ENCODE data around the gene CEP68.

CEP68 gene

GRCh38 chr2:65057391-65058052 lies 1.3 kb downstream of the CEP68 start:
- WGBS (ENCODE audit: insufficient coverage, insufficient read length), result no CpG with 5 or more reads among the region's 6 CpGs
- Histone ChIP-seq H3K4me1 (ENCODE audit: control insufficient read depth, insufficient read depth, low read length) (no peaks in the 10 kb centered on the region), H3K27ac (ENCODE audit: low read length) (no peak overlapping the region)

GRCh38 chr2:65059071-65059470 lies 2.9 kb downstream of the CEP68 start:
- WGBS (ENCODE audit: insufficient coverage, insufficient read length), result no CpG with 5 or more reads among the region's 1 CpG
- no peak for DNase-seq (ENCODE audit: low read depth, low spot score)
- no peaks in the 10 kb centered on the region for H3K9me3 ChIP-seq (ENCODE audit: control insufficient read depth, insufficient read depth, low read length)
- no peaks in the 10 kb centered on the region for H3K27me3 ChIP-seq (ENCODE audit: control insufficient read depth, insufficient read depth, low read length)
- H3K4me1 ChIP-seq (ENCODE audit: control insufficient read depth, insufficient read depth, low read length), result no peaks in the 10 kb centered on the region
- H3K27ac ChIP-seq (ENCODE audit: low read length), result no peak overlapping the region
- no peak overlapping the region for H3K4me3 ChIP-seq (ENCODE audit: low read length)
- H3K36me3 ChIP-seq (ENCODE audit: control insufficient read depth, insufficient read depth, low read length), result no peaks in the 10 kb centered on the region

More at GRCh38 chr2:65057391-65058052, 1.3 kb downstream of the CEP68 start:
- H3K27me3 ChIP-seq (ENCODE audit: control insufficient read depth, insufficient read depth, low read length), result no peaks in the 10 kb centered on the region
- no peaks in the 10 kb centered on the region for H3K36me3 ChIP-seq (ENCODE audit: control insufficient read depth, insufficient read depth, low read length)
- no peak for DNase-seq (ENCODE audit: low read depth, low spot score)
- H3K4me3 ChIP-seq (ENCODE audit: low read length), result peak overlapping the region; percentile 54; the same call in 1 of the 2 replicates
- no peaks in the 10 kb centered on the region for H3K9me3 ChIP-seq (ENCODE audit: control insufficient read depth, insufficient read depth, low read length)

GRCh38 chr2:65061146-65061909 lies 5.1 kb downstream of the CEP68 start:
- Histone ChIP-seq H3K27me3 (ENCODE audit: control insufficient read depth, insufficient read depth, low read length) (no peaks in the 10 kb centered on the region), H3K27ac (ENCODE audit: low read length) (no peak overlapping the region), H3K4me3 (ENCODE audit: low read length) (no peak overlapping the region), H3K36me3 (ENCODE audit: control insufficient read depth, insufficient read depth, low read length) (no peaks in the 10 kb centered on the region), H3K9me3 (ENCODE audit: control insufficient read depth, insufficient read depth, low read length) (no peaks in the 10 kb centered on the region), H3K4me1 (ENCODE audit: control insufficient read depth, insufficient read depth, low read length) (no peaks in the 10 kb centered on the region)
- no CpG with 5 or more reads among the region's 7 CpGs for WGBS (ENCODE audit: insufficient coverage, insufficient read length)
- DNase-seq (ENCODE audit: low read depth, low spot score), result no peak

GRCh38 chr2:65061910-65062339 lies 5.7 kb downstream of the CEP68 start:
- no CpG with 5 or more reads among the region's 8 CpGs for WGBS (ENCODE audit: insufficient coverage, insufficient read length)
- Histone ChIP-seq H3K36me3 (ENCODE audit: control insufficient read depth, insufficient read depth, low read length) (no peaks in the 10 kb centered on the region), H3K4me3 (ENCODE audit: low read length) (no peak overlapping the region), H3K27me3 (ENCODE audit: control insufficient read depth, insufficient read depth, low read length) (no peaks in the 10 kb centered on the region), H3K4me1 (ENCODE audit: control insufficient read depth, insufficient read depth, low read length) (no peaks in the 10 kb centered on the region), H3K9me3 (ENCODE audit: control insufficient read depth, insufficient read depth, low read length) (no peaks in the 10 kb centered on the region), H3K27ac (ENCODE audit: low read length) (no peak overlapping the region)
- no peak for DNase-seq (ENCODE audit: low read depth, low spot score)

GRCh38 chr2:65062843-65063825 lies 6.9 kb downstream of the CEP68 start:
- Histone ChIP-seq H3K27me3 (ENCODE audit: control insufficient read depth, insufficient read depth, low read length) (no peaks in the 10 kb centered on the region), H3K4me3 (ENCODE audit: low read length) (no peak overlapping the region), H3K9me3 (ENCODE audit: control insufficient read depth, insufficient read depth, low read length) (no peaks in the 10 kb centered on the region), H3K4me1 (ENCODE audit: control insufficient read depth, insufficient read depth, low read length) (no peaks in the 10 kb centered on the region), H3K36me3 (ENCODE audit: control insufficient read depth, insufficient read depth, low read length) (no peaks in the 10 kb centered on the region), H3K27ac (ENCODE audit: low read length) (no peak overlapping the region)
- no CpG with 5 or more reads among the region's 13 CpGs for WGBS (ENCODE audit: insufficient coverage, insufficient read length)
- DNase-seq (ENCODE audit: low read depth, low spot score), result no peak

GRCh38 chr2:65064728-65065552 lies 8.7 kb downstream of the CEP68 start:
- no peak overlapping the region for H3K4me3 ChIP-seq (ENCODE audit: low read length)
- no peaks in the 10 kb centered on the region for H3K4me1 ChIP-seq (ENCODE audit: control insufficient read depth, insufficient read depth, low read length)
- no peaks in the 10 kb centered on the region for H3K9me3 ChIP-seq (ENCODE audit: control insufficient read depth, insufficient read depth, low read length)
- H3K27ac ChIP-seq (ENCODE audit: low read length), result no peak overlapping the region
- no peaks in the 10 kb centered on the region for H3K36me3 ChIP-seq (ENCODE audit: control insufficient read depth, insufficient read depth, low read length)
- DNase-seq (ENCODE audit: low read depth, low spot score), result no peak
- WGBS (ENCODE audit: insufficient coverage, insufficient read length), result no CpG with 5 or more reads among the region's 14 CpGs
- H3K27me3 ChIP-seq (ENCODE audit: control insufficient read depth, insufficient read depth, low read length), result no peaks in the 10 kb centered on the region

GRCh38 chr2:65067806-65068553 lies 11.8 kb downstream of the CEP68 start:
- no peaks in the 10 kb centered on the region for H3K4me1 ChIP-seq (ENCODE audit: control insufficient read depth, insufficient read depth, low read length)

GRCh38 chr2:65069439-65069824 lies 13.2 kb downstream of the CEP68 start:
- DNase-seq (ENCODE audit: low read depth, low spot score), result no peak
- Histone ChIP-seq H3K27me3 (ENCODE audit: control insufficient read depth, insufficient read depth, low read length) (no peaks in the 10 kb centered on the region), H3K27ac (ENCODE audit: low read length) (no peak overlapping the region), H3K4me1 (ENCODE audit: control insufficient read depth, insufficient read depth, low read length) (no peaks in the 10 kb centered on the region), H3K4me3 (ENCODE audit: low read length) (no peak overlapping the region), H3K36me3 (ENCODE audit: control insufficient read depth, insufficient read depth, low read length) (peaks cover 30% of the 10 kb centered on the region; the same call in 1 of the 2 replicates), H3K9me3 (ENCODE audit: control insufficient read depth, insufficient read depth, low read length) (no peaks in the 10 kb centered on the region)
- WGBS (ENCODE audit: insufficient coverage, insufficient read length), result no CpG with 5 or more reads among the region's 6 CpGs

More at GRCh38 chr2:65067806-65068553, 11.8 kb downstream of the CEP68 start:
- no peak for DNase-seq (ENCODE audit: low read depth, low spot score)
- no peaks in the 10 kb centered on the region for H3K27me3 ChIP-seq (ENCODE audit: control insufficient read depth, insufficient read depth, low read length)
- no CpG with 5 or more reads among the region's 14 CpGs for WGBS (ENCODE audit: insufficient coverage, insufficient read length)
- H3K27ac ChIP-seq (ENCODE audit: low read length), result no peak overlapping the region
- peaks cover 21% of the 10 kb centered on the region; the same call in 1 of the 2 replicates for H3K36me3 ChIP-seq (ENCODE audit: control insufficient read depth, insufficient read depth, low read length)
- H3K9me3 ChIP-seq (ENCODE audit: control insufficient read depth, insufficient read depth, low read length), result no peaks in the 10 kb centered on the region
- H3K4me3 ChIP-seq (ENCODE audit: low read length), result no peak overlapping the region

GRCh38 chr2:65070172-65070830 lies 14.1 kb downstream of the CEP68 start:
- DNase-seq (ENCODE audit: low read depth, low spot score), result no peak
- WGBS (ENCODE audit: insufficient coverage, insufficient read length), result no CpG with 5 or more reads among the region's 8 CpGs
- no peak overlapping the region for H3K27ac ChIP-seq (ENCODE audit: low read length)
- H3K4me3 ChIP-seq (ENCODE audit: low read length), result no peak overlapping the region
- H3K27me3 ChIP-seq (ENCODE audit: control insufficient read depth, insufficient read depth, low read length), result no peaks in the 10 kb centered on the region
- no peaks in the 10 kb centered on the region for H3K4me1 ChIP-seq (ENCODE audit: control insufficient read depth, insufficient read depth, low read length)
- peaks cover 30% of the 10 kb centered on the region; the same call in 1 of the 2 replicates for H3K36me3 ChIP-seq (ENCODE audit: control insufficient read depth, insufficient read depth, low read length)
- no peaks in the 10 kb centered on the region for H3K9me3 ChIP-seq (ENCODE audit: control insufficient read depth, insufficient read depth, low read length)
